Panc1 (cell line): Measurements from ENCODE around the gene UROC1. TPM values are rescaled to one million over a fixed set of nuclear protein-coding genes. Genes with fewer than 3 reads are reported as not detected.

ENCODE experiments used
- ATAC-seq: fragments of 200-7000 bp; cut with Tn5 transposase; 2 replicates; pipeline ENCODE4 v1.9.1; 2020; ENCODE audit warnings: mild to moderate bottlenecking, moderate library complexity
- BruUV-seq: library from RNA; stranded (reverse); fragments of 400-500 nt; replicated peaks from 2 replicates; lab custom pipeline; 2021; lab: Mats Ljungman, UMichigan
- CTCF ChIA-PET: fragments of 300-600 bp; sonication (Branson Sonifier 250); formaldehyde crosslinking; loops from one replicate; lab custom pipeline; 2022; ENCODE audit warnings: antibody characterized with exemption; lab: Charles Lee
- POLR2A ChIA-PET: fragments of 300-600 bp; sonication (Branson Sonifier 250); formaldehyde crosslinking; loops from one replicate; lab custom pipeline; 2022; ENCODE audit warnings: antibody characterized with exemption; lab: Charles Lee
- DNase-seq: peaks from one replicate; pipeline ENCODE4 v3.0.0-alpha.2; 2010; ENCODE audit warnings: low read depth, low spot score
- H3K27ac ChIP-seq: 2 replicates; pipeline ENCODE4 v1.5.1; 2011; ENCODE audit warnings: mild to moderate bottlenecking, low read length, inconsistent platforms
- H3K27me3 ChIP-seq: fragments of 200-500 bp; sonication (Bioruptor generic); 2 replicates; pipeline ENCODE4 v1.6.0; 2014; ENCODE audit warnings: low read length, inconsistent platforms; ENCODE audit not compliant: control insufficient read depth, insufficient read depth
- H3K36me3 ChIP-seq: fragments of 200-500 bp; sonication (Bioruptor generic); 2 replicates; pipeline ENCODE4 v1.5.1; 2014; ENCODE audit warnings: inconsistent platforms, mild to moderate bottlenecking, low read length, moderate library complexity; ENCODE audit not compliant: control insufficient read depth, insufficient read depth
- H3K4me1 ChIP-seq: 2 replicates; pipeline ENCODE4 v1.5.1; 2011; ENCODE audit warnings: inconsistent platforms, mild to moderate bottlenecking, low read length, moderate library complexity; ENCODE audit not compliant: control insufficient read depth, insufficient read depth
- H3K4me3 ChIP-seq, 2 experiments: 2 replicates each; pipeline ENCODE4 v1.5.1; 2011 to 2012; ENCODE audit warnings: low read depth in 2 of 2, low read length in 2 of 2, mild to moderate bottlenecking in 2 of 2, inconsistent platforms in 1 of 2, moderate library complexity in 1 of 2
- H3K9me3 ChIP-seq: fragments of 200-500 bp; sonication (Bioruptor generic); 2 replicates; pipeline ENCODE4 v1.5.1; 2014; ENCODE audit warnings: low read depth, mild to moderate bottlenecking, inconsistent platforms, low read length, moderate library complexity; ENCODE audit not compliant: control insufficient read depth, insufficient read depth
- POLR2AphosphoS5 ChIP-seq: IDR thresholded peaks from 2 replicates; pipeline ENCODE4 v1.6.1; 2012; ENCODE audit warnings: mild to moderate bottlenecking, low read depth, low read length, moderate library complexity
- SIN3A ChIP-seq: IDR thresholded peaks from 2 replicates; pipeline ENCODE4 v1.6.1; 2012; ENCODE audit warnings: low read depth, mild to moderate bottlenecking, low read length, moderate library complexity, borderline replicate concordance; ENCODE audit not compliant: insufficient read depth
- TCF7L2 ChIP-seq: IDR thresholded peaks from 2 replicates; pipeline ENCODE4 v1.6.1; 2011; ENCODE audit warnings: mild to moderate bottlenecking, low read depth, low read length, inconsistent platforms
- in situ Hi-C: cut with HindIII; loops from 2 replicates; pipeline ENCODE4 v1.10.0; 2016; ENCODE audit warnings: low sequenced_read_pairs, low pct_unique_long_range_greater_than_20kb
- intact Hi-C: fragments of 100-400 bp; cut with micrococcal nuclease; formaldehyde crosslinking; loops from one replicate; pipeline ENCODE4 v1.10.0; 2022; ENCODE audit not compliant: unreplicated experiment
- total RNA-seq: library from RNA; stranded (reverse); gene quantifications from one replicate; pipeline ENCODE4 v1.2.1, GENCODE V29; 2021; ENCODE audit not compliant: unreplicated experiment
- TF ChIP-seq, protein P1 (sequence below), 2 experiments: IDR thresholded peaks; 2 replicates each; pipeline ENCODE4 v1.6.1; 2011 to 2012; ENCODE audit warnings: low read depth in 2 of 2, control low read depth in 1 of 2, low read length in 1 of 2, mild to moderate bottlenecking in 1 of 2, moderate library complexity in 1 of 2; ENCODE audit not compliant: insufficient read depth in 1 of 2
- TF ChIP-seq, protein P2 (sequence below): fragments of 450-650 bp; IDR thresholded peaks from 2 replicates; pipeline ENCODE4 v1.5.1; 2017; ENCODE audit warnings: mild to moderate bottlenecking

The UROC1 gene
- total RNA-seq, 1 experiment from 2014 or later: not detected

DNA sequence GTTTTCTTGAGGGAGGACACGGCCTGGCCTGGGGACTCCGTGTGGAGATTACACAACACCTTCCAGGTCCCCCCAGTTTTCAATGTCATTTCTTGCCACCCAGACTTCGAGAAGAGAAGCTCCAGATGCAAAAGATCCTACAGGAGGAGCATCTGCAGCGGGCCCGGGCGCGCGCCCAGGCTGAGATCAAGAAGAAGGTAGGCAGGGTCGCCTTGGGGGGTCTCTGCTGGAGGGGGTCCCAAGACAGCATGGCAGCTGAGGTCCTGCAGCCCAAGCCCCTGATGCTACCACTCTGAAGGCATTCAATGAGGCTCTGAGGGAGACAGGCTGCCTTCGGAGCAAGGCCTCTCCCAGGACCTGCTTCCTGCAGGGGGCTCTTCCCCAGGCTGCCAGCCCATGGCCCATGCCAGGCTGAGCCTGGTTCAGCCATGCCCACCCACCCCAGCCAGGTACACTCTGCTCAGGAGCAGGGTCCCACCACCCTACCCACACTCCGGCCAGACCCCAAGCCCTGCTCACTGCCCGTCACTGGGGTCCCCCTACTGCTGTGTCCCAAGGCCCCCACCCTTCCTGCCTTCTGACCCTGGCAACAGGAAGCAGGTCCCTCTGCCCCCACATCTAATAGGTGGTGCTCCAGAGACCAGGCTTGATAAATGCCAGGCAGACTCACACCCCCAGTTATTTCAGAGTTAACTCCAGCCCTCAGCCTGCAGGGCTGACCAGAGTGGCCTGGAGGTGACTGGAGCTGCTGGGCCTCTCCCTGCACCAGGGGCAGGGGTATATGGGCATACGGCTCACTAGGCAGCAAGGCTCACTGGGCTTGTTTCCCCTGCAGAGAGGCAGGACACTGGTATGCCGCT, 81.9 kb downstream of the UROC1 start:
- CTCF ChIA-PET: no interaction called here
- no peak for ATAC-seq
- Histone ChIP-seq H3K36me3 (no peaks in the 10 kb centered on the region), H3K9me3 (no peaks in the 10 kb centered on the region), H3K27ac (no peak overlapping the region), H3K4me1 (no peaks in the 10 kb centered on the region), H3K4me3 (no peak overlapping the region), H3K27me3 (no peaks in the 10 kb centered on the region)
- POLR2A ChIA-PET: no interaction called here
- in situ Hi-C loops: no loop called here
- BruUV-seq: no TSS peak
- intact Hi-C loops: no loop called here
- no peak for DNase-seq
- TF ChIP-seq, protein P1, sequence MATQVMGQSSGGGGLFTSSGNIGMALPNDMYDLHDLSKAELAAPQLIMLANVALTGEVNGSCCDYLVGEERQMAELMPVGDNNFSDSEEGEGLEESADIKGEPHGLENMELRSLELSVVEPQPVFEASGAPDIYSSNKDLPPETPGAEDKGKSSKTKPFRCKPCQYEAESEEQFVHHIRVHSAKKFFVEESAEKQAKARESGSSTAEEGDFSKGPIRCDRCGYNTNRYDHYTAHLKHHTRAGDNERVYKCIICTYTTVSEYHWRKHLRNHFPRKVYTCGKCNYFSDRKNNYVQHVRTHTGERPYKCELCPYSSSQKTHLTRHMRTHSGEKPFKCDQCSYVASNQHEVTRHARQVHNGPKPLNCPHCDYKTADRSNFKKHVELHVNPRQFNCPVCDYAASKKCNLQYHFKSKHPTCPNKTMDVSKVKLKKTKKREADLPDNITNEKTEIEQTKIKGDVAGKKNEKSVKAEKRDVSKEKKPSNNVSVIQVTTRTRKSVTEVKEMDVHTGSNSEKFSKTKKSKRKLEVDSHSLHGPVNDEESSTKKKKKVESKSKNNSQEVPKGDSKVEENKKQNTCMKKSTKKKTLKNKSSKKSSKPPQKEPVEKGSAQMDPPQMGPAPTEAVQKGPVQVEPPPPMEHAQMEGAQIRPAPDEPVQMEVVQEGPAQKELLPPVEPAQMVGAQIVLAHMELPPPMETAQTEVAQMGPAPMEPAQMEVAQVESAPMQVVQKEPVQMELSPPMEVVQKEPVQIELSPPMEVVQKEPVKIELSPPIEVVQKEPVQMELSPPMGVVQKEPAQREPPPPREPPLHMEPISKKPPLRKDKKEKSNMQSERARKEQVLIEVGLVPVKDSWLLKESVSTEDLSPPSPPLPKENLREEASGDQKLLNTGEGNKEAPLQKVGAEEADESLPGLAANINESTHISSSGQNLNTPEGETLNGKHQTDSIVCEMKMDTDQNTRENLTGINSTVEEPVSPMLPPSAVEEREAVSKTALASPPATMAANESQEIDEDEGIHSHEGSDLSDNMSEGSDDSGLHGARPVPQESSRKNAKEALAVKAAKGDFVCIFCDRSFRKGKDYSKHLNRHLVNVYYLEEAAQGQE (IDR thresholded peaks at IDR 0.05; ENCODE audit: insufficient read depth in 1 of 2, low read depth in 2 of 2, low read length in 1 of 2): no peak

DNA sequence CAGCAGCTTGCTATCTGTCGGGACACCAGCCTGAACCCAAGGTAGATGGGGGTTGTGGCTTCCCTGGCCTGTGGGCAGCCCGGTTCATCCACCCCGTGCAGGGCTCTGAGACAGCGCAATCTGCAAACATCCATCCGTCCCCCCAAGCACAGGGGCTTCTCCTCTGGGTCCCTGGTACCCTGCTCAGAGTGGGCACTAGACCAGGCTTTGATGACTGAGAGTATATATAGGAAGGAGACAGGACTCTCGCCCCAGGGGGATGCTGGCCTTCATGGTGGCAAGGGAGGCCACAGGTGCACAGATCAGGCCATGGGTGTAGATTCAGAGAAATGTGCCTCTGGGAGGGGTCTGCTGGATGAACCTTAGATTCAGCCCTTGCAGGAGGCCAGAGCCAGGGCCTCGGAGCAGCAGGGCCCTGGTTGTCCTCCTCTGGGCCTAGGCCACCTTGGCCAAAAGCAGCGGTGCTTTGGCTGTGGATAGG, 82.6 kb downstream of the UROC1 start:
- no peak for ATAC-seq
- in situ Hi-C loops (no loop called here), intact Hi-C loops (no loop called here)
- Histone ChIP-seq H3K27me3 (no peaks in the 10 kb centered on the region), H3K4me3 (no peak overlapping the region), H3K27ac (no peak overlapping the region), H3K9me3 (no peaks in the 10 kb centered on the region), H3K4me1 (no peaks in the 10 kb centered on the region), H3K36me3 (no peaks in the 10 kb centered on the region)
- CTCF ChIA-PET: no interaction called here
- DNase-seq: no peak
- BruUV-seq: no TSS peak
- POLR2A ChIA-PET: no interaction called here
- no peak for TF ChIP-seq SIN3A
- TF ChIP-seq, protein P1 (IDR thresholded peaks at IDR 0.05; ENCODE audit: insufficient read depth in 1 of 2, low read depth in 2 of 2, low read length in 1 of 2): no peak

DNA sequence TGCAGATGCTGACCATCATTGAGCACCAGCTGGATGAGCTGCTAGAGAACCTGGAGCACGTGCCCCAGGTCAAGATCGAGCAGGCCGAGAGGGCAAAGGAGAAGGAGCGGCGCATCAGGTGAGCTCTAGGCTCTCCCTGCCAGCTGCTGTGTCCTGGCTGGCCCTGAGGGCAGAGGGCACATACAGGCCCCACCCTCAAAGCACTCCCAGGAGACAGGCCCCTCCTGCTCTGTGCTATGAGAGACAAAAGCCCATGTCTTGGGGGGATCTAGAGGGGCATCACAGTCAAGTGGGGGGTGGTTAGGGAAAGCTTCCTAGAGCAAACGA, 83.3 kb downstream of the UROC1 start:
- H3K27ac ChIP-seq: no peak overlapping the region
- no peaks in the 10 kb centered on the region for H3K4me1 ChIP-seq
- CTCF ChIA-PET: interaction anchor here (0.6 kb wide), 1 partner anchor 1141 kb away, joined by 3 read pairs; no protein-coding TSS in a partner anchor
- DNase-seq: no peak
- ATAC-seq: no peak
- BruUV-seq: no TSS peak
- no peak overlapping the region for H3K4me3 ChIP-seq
- no peaks in the 10 kb centered on the region for H3K36me3 ChIP-seq
- H3K9me3 ChIP-seq: no peaks in the 10 kb centered on the region
- intact Hi-C loops: no loop called here
- POLR2A ChIA-PET: interaction anchor here (0.5 kb wide), 1 partner anchor 49 kb away, joined by 4 read pairs; no protein-coding TSS in a partner anchor
- no peaks in the 10 kb centered on the region for H3K27me3 ChIP-seq
- TF ChIP-seq, protein P2, sequence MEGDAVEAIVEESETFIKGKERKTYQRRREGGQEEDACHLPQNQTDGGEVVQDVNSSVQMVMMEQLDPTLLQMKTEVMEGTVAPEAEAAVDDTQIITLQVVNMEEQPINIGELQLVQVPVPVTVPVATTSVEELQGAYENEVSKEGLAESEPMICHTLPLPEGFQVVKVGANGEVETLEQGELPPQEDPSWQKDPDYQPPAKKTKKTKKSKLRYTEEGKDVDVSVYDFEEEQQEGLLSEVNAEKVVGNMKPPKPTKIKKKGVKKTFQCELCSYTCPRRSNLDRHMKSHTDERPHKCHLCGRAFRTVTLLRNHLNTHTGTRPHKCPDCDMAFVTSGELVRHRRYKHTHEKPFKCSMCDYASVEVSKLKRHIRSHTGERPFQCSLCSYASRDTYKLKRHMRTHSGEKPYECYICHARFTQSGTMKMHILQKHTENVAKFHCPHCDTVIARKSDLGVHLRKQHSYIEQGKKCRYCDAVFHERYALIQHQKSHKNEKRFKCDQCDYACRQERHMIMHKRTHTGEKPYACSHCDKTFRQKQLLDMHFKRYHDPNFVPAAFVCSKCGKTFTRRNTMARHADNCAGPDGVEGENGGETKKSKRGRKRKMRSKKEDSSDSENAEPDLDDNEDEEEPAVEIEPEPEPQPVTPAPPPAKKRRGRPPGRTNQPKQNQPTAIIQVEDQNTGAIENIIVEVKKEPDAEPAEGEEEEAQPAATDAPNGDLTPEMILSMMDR: no peak
- TF ChIP-seq POLR2AphosphoS5 (no peak), TCF7L2 (no peak), SIN3A (no peak)
- TF ChIP-seq, protein P1 (IDR thresholded peaks at IDR 0.05; ENCODE audit: insufficient read depth in 1 of 2, low read depth in 2 of 2, low read length in 1 of 2): no peak
- in situ Hi-C loops: no loop called here
